ENCODE results near the gene HDAC5.

HDAC5 gene

DNA sequence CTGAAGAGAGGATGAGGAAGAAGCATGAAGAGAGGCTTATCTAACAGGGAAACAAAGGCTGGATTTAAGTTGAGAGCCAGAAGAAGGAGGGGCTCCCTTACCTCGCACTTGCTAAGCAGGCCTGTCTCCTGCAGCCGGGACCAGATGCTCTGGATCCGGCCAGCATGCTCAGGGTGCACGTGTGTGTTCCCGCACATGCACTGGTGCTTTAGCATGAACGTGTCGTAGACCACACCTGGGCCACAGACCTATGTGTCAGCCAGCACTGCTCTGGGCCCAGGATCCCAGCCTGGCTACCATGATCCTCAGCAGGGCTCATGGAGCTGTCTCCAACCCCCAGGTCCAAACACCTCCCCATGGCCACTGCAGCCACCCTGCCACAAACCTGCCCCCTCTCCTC, 38.5 kb downstream of the HDAC5 start:
- no peak for DNase-seq

DNA sequence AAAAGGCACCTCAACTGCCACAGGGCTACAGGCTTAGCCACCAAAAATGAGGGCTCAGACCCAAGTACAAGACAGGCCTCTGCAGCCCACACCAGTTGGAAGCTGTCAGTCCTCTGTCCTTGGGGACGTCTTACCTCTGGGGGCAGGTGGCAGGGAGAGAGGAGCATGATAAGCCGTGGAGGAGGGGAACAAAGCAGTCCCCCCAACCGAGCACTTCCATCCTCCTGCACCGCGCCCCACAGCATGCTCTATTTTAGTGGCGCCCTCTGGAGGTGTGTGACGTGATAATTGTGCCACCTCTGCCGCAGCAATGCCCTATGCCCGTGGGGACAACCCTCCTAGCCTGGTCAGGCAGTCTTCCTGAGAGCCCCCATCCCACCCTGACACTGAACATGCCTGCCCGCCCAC, 39.3 kb downstream of the HDAC5 start:
- no peak for DNase-seq

DNA sequence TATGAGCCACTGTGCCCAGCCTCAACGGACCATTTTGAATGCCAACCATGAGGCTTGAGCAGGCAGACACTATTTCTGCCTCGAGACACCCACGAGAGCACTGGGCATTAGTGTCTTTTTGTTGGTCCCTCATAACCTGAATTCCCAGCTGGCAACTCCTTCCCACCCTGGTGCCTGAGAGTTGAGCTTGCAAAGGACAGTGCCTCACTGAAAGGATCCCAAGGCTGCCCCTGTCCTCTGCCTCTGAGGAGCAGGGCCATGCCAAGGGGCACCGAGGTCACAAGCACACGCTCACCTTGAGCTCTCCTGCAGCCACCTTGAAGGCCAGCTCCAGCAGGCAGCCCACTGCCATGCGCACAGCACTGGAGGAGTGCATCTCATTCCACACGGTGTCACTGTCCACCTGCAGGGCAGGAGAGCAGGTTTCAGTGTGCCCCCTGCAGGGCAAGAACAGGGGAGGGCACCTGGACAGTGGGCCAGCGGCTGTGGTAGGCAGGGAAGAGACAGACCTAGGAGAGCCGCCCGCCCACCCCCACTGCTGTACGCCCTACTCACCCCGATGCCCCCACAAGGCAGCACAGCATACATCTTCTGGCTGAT, 40.1 kb downstream of the HDAC5 start:
- DNase-seq, result no peak

DNA sequence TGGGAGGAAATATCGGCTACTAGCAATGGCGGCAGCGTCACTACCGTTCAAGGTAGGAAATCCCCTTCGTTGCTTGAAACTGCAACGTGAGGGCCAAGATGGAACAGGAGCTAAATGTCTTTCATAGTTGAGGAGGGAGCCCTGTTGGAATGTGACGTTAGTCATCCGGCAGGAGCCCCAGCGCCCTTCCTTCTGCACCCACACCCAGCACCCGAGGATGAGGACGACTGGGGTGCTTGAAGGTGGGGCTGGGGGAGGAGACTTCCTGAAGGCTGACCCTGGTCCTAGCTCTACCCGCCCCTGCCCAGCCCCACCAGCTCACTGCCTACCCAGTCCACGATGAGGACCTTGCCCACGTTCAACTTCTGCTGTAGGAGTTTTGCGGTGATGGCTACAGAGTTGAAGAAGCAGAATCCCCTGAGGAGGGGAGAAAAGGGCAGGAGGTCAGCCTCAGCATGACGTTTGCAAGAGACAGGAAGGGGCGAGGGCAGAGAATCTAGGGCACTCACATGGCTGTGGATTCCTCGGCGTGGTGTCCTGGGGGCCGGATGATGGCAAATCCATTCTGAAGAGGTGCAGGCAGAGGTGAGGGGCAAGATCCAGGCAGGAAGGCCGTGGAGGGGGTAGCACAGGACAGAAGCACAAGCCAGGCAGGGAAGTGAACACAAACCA, 41.0 kb downstream of the HDAC5 start:
- DNase-seq, result no peak

- no peak for DNase-seq
These were observed 41.8 kb downstream of the HDAC5 start for GRCh38 chr17:44081681-44082080.

- DNase-seq, result no peak
These were observed 43.3 kb downstream of the HDAC5 start for GRCh38 chr17:44079877-44080821.

- DNase-seq, result no peak
These were observed 45.0 kb downstream of the HDAC5 start for GRCh38 chr17:44078412-44078811.

- DNase-seq, result no peak
These were observed 45.9 kb downstream of the HDAC5 start for GRCh38 chr17:44077595-44077909.

DNA sequence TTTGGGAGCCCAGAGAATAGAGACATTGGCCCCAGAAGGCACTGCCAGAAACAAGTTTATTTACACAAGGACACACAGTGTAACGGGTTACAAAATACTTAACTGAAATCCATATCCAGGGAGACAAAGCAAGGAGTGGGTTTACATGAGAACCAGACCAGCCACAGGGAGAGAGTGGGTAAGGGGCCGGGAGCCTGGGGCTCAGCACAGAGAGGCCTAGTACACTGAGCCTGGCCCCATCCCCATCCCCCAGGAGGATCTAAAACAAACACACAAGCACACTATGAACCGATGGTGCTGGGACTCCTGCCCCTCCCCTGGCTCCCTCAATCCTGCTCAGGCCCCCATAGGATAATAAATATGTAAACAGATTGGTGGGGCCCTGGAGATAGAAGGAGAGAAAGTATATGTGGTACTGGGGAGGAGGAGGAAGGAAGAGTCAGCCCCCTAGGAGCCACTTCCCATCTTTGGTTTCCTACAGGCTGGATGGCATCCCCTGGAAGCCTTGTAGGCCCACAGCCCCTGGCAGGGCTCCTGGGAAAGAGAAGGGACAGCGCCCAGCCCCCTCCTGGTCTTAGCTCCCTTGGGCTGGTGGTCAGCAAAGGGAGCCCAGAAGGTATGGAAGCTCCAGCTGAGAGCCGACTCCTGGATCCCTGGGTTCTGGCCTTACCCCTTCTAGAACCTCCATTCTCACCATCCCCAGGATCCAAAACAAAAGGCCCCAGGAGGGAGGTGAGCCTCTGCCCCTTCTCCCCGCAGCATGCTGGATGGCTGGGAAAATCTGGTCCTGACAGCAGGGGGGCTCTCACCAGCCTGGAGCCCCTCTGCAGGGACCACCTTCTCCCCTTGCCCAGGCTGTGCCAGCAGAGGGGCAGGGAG, 46.5 kb downstream of the HDAC5 start:
- DNase-seq, result no peak

DNA sequence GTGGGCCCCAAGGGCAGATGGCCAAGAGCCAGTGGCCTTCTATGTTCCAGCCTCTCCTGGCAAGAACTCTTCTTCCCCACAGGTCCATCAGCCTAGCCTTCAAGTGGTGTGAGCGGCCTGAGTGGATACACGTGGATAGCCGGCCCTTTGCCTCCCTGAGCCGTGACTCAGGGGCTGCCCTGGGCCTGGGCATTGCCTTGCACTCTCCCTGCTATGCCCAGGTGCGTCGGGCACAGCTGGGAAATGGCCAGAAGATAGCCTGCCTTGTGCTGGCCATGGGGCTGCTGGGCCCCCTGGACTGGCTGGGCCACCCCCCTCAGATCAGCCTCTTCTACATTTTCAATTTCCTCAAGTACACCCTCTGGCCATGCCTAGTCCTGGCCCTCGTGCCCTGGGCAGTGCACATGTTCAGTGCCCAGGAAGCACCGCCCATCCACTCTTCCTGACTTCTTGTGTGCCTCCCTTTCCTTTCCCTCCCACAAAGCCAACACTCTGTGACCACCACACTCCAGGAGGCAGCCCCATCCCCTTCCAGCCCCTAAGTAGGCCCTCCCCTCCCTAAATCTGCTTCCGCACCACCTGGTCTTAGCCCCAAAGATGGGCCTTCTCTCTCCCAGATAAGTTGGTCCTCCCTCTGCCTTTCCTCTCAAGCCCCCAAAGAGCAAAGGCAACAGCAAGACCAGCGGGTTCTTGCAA, 47.7 kb downstream of the HDAC5 start:
- no peak for DNase-seq

GRCh38 chr17:44074911-44075285, 48.5 kb downstream of the HDAC5 start:
- no peak for DNase-seq

- DNase-seq, result no peak
These were observed 49.1 kb downstream of the HDAC5 start for GRCh38 chr17:44074231-44074910.

DNA sequence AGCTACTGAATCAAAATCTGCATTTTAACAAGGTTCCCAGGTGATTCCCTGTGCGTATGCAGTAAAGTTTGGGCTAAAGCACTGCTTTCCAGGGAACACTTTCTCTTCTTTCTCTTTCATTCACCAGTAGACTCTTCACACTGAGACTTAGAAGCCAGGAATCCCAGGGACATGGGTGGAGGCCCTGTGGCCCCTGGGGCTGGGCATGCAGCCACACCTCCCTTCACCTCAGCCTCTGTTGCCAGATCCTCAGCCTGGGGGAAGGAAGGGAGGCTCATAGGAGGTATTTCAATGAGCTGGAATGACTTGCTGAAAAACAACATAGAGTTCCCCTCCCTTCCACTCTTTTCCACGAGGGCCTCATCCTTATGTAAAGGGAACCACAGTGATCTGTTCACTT, 51.7 kb downstream of the HDAC5 start:
- DNase-seq, result no peak

DNA sequence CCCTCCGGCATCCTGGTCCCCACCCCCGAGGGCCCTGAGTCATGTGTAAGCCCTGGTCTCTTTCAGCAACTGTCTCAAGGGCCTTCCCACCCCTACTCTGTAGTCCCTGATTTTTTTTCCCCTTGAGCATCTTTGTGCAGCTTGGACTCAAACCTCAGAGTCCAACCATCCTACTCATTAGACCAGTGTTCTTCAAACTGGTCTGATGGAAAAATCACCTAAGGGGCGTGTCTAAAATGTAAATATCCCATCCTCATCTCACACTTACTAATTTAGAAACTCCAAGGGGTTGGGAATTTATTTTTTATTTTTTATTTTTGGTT, 52.3 kb downstream of the HDAC5 start:
- no peak for DNase-seq

DNA sequence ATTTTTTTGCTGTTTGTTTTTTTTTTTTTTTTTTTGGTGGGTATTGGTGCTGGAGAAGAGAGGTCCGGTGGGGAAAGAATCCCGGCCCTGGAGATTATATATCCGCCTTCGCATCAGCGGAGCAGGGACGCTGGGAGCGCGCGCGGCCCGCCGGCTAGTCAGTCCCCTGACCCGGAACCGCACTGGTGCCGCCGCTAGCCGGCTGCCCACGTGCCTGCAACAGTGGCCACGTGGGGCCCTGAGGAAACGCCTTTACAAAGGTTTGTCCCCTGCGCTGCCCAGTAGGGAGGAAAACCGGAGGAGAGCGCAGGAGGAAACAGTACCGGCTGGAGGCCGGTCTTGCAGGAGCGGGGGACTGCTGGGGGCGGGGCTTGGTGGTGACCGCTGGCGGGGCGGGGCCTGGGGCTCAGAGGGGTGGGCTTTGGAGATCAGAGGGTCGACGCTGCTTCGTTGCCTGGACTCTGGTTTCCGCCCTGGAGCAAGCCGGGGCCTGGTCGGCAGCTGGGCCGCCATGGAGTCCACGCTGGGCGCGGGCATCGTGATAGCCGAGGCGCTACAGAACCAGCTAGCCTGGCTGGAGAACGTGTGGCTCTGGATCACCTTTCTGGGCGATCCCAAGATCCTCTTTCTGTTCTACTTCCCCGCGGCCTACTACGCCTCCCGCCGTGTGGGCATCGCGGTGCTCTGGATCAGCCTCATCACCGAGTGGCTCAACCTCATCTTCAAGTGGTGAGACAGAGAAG, 52.8 kb downstream of the HDAC5 start, which contains the start of gene G6PC3:
G6PC3 (plus strand) TSS at position 281 of the 743 bp plus-strand sequence; CDS start at position 512, 231 bp downstream.
- peak; percentile 92 for DNase-seq

DNA sequence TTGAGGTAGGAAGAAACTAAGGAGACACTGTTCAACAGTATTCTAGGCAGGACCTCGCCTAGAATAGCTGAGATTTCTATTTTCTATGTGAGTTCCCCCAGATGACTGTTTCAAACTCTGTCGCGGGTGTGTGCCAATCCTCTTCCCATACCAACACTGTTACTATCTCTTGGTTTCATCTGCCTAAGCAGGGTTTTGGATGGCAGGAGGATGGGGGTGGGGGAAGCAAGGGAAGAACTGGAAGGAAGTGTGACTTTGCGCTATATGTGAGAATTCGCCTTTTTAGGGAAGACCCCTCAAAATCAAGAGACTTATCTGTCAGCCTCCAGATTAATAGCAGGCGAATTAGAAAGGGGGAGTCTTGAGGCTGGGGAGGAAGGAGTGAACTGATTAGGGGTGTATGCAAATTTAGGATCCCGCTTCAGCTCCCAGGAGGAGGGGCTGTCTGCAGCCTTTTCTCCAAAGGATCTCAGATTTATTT, 53.4 kb downstream of the HDAC5 start:
- no peak for DNase-seq

- no peak for DNase-seq
These were observed 55.9 kb downstream of the HDAC5 start for GRCh38 chr17:44067545-44067940.

GRCh38 chr17:44066204-44066930, 57.1 kb downstream of the HDAC5 start, which contains the start of gene LSM12:
TSS of gene LSM12 (minus strand) at chr17:44066671. CDS start at chr17:44066587, 84 bp downstream.
- peak; percentile 84 for DNase-seq

DNA sequence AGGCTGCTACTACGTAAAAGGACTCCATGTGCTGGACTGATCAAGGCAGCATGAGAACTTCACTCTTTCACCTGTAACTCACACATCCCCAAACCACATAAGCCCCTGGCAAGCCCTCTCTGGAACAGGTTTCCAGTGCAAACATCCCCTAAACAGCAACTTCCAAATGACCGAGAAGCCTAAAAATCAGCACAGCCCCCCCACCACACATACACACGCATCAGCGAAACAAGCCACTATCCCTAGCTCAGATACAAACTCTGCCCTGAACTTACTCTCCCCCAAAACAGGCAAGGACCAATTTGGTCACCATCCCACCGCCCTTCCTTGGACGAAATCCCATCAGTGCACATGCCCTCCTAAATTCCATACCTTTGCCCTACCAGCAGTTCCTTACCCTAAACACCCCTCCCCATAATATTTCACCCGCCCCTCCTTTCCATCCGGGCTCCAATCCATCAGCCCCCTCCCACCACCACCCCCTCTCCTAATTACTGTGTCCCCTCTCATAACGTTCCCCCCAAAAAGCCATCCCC, 57.7 kb downstream of the HDAC5 start:
- no peak for DNase-seq

All from NCI-H2171 treated with DMSO at 0.1 percent for 48 hours (cell line).